GM21528 (cell line): ENCODE results near the gene ZDHHC1.
"Not testable (repeated sequence)": the region's sequence is repeated elsewhere in the genome, so short reads cannot be mapped to it uniquely, and the experiment has no call there.

Experiments used
- ATAC-seq: cut with Tn5 transposase; IDR thresholded peaks from one replicate; pipeline ENCODE4 v1.9.1; 2021; ENCODE audit warnings: mild to moderate bottlenecking, moderate library complexity; ENCODE audit not compliant: unreplicated experiment, low FRiP score

ZDHHC1 gene

GRCh38 chr16:67378642-67379041 is 37.6 kb downstream of the ZDHHC1 start:
- no peak for ATAC-seq

GRCh38 chr16:67376012-67376411 is 40.3 kb downstream of the ZDHHC1 start:
- ATAC-seq, result not testable (repeated sequence)

GRCh38 chr16:67372664-67373063 is 43.6 kb downstream of the ZDHHC1 start:
- no peak for ATAC-seq

- ATAC-seq, result no peak
Observed at GRCh38 chr16:67370661-67371060, 45.6 kb downstream of the ZDHHC1 start.

GRCh38 chr16:67364600-67365235 is 51.6 kb downstream of the ZDHHC1 start:
- ATAC-seq, result no peak

- no peak for ATAC-seq
Observed at GRCh38 chr16:67361038-67361437, 55.2 kb downstream of the ZDHHC1 start.

GRCh38 chr16:67359540-67360269 is 56.6 kb downstream of the ZDHHC1 start:
- not testable (repeated sequence) for ATAC-seq

GRCh38 chr16:67357561-67357960 is 58.7 kb downstream of the ZDHHC1 start:
- no peak for ATAC-seq

GRCh38 chr16:67356396-67356795 is 59.9 kb downstream of the ZDHHC1 start:
- no peak for ATAC-seq

GRCh38 chr16:67352463-67352862 is 63.8 kb downstream of the ZDHHC1 start:
- not testable (repeated sequence) for ATAC-seq

GRCh38 chr16:67350324-67350723 is 66.0 kb downstream of the ZDHHC1 start:
- ATAC-seq, result no peak

- no peak for ATAC-seq
Observed at GRCh38 chr16:67349172-67349571, 67.1 kb downstream of the ZDHHC1 start.

GRCh38 chr16:67346341-67346740 is 69.9 kb downstream of the ZDHHC1 start:
- ATAC-seq, result no peak

- no peak for ATAC-seq
Observed at GRCh38 chr16:67345401-67345800, 70.9 kb downstream of the ZDHHC1 start.
